Ishikawa (cell line): ENCODE measurements around the gene PDCD1.
A peak's percentile ranks its signal among the peaks of the same experiment; 100 is the strongest.

Experiments used
- CEBPB ChIP-seq: IDR thresholded peaks from 2 replicates; pipeline ENCODE4 v1.6.1; 2012
- EGR1 ChIP-seq: IDR thresholded peaks from 2 replicates; pipeline ENCODE4 v1.6.1; 2012
- EP300 ChIP-seq: IDR thresholded peaks from 2 replicates; pipeline ENCODE4 v1.6.1; 2012; ENCODE audit warnings: borderline replicate concordance
- FOXM1 ChIP-seq: IDR thresholded peaks from 2 replicates; pipeline ENCODE4 v1.6.1; 2012; ENCODE audit warnings: low read depth, borderline replicate concordance
- MAX ChIP-seq: IDR thresholded peaks from 2 replicates; pipeline ENCODE4 v1.6.1; 2012
- NFIC ChIP-seq: IDR thresholded peaks from 2 replicates; pipeline ENCODE4 v1.6.1; 2012
- RAD21 ChIP-seq: IDR thresholded peaks from 2 replicates; pipeline ENCODE4 v1.6.1; 2012; ENCODE audit warnings: low read depth
- REST ChIP-seq: IDR thresholded peaks from 2 replicates; pipeline ENCODE4 v1.6.1; 2012; ENCODE audit warnings: low read depth, mild to moderate bottlenecking
- TCF12 ChIP-seq: IDR thresholded peaks from 2 replicates; pipeline ENCODE4 v1.6.1; 2012; ENCODE audit warnings: low read depth
- TEAD4 ChIP-seq: IDR thresholded peaks from 2 replicates; pipeline ENCODE4 v1.6.1; 2012
- USF1 ChIP-seq: IDR thresholded peaks from 2 replicates; pipeline ENCODE4 v1.6.1; 2012
- YY1 ChIP-seq: IDR thresholded peaks from 2 replicates; pipeline ENCODE4 v1.6.1; 2012; ENCODE audit warnings: low read depth
- ZBTB7A ChIP-seq: IDR thresholded peaks from 2 replicates; pipeline ENCODE4 v1.6.1; 2012; ENCODE audit warnings: low read depth

Gene PDCD1

GRCh38 chr2:241804326-241805229 lies 54.1 kb downstream of the PDCD1 start:
- TF ChIP-seq YY1 = no peak
- TF ChIP-seq ZBTB7A = no peak
- TF ChIP-seq RAD21 = no peak
- no peak for TF ChIP-seq EGR1
- no peak for TF ChIP-seq EP300
- no peak for TF ChIP-seq MAX
- no peak for TF ChIP-seq FOXM1
- TF ChIP-seq REST = no peak

GRCh38 chr2:241803387-241804325 lies 55.0 kb downstream of the PDCD1 start:
- TF ChIP-seq TCF12 (no peak), EGR1 (peak; percentile 61), MAX (peak; percentile 94)

GRCh38 chr2:241802421-241803318 lies 56.0 kb downstream of the PDCD1 start:
- TF ChIP-seq NFIC (no peak), TCF12 (no peak), USF1 (no peak), EGR1 (no peak), CEBPB (no peak), FOXM1 (no peak), RAD21 (no peak), REST (no peak), TEAD4 (no peak), ZBTB7A (no peak)

- TF ChIP-seq TEAD4 (no peak), FOXM1 (no peak), MAX (no peak), YY1 (no peak)
These were observed 56.9 kb downstream of the PDCD1 start for GRCh38 chr2:241801611-241802420.
